HG02870 (cell line): ENCODE measurements around the gene SORL1.

ENCODE experiments used
- ATAC-seq: cut with Tn5 transposase; IDR thresholded peaks from one replicate; pipeline ENCODE4 v1.9.1; 2021; ENCODE audit warnings: mild to moderate bottlenecking, moderate library complexity; ENCODE audit not compliant: unreplicated experiment

SORL1 gene

DNA sequence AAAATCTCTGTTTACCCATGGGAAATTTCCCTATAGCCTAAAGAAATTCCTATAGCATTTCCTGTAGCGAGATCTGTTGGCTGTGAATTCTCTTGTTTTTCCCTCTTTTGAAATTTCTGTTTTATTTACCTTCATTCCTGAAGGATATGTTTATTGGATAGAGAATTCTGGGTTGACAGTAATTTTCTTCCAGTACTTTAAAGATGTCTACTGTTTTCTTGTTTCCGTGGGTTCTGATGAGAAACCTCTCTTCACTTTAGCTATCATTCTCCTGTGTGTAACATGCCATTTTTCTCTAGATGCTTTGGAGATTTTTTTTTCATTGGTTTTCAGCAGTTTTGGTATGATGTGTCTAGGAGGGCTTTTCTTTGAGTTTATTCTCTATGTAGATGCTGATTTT, 78.1 kb downstream of the SORL1 start:
- no peak for ATAC-seq

DNA sequence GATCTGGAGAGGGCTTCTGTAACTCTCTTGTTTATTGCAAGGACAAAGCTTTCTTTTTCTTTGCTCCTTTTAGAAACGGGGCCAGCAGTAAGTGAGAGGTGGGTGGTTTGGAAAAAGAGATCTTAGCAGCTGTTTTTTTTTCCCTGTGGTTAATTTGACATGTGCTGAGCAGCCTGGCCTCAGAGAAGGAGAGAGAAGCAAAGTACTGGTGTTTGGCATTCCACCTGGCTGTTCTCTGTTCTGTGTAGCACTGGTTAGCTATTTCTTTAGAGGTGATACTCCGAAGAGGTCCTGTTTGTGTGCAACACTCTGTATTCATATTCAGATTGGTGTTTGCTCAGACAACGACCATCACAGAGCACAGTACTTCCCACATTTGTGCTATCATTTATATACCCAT, 81.5 kb downstream of the SORL1 start:
- ATAC-seq = no peak

- ATAC-seq = no peak
Measured at GRCh38 chr11:121534131-121535093, 82.3 kb downstream of the SORL1 start.

DNA sequence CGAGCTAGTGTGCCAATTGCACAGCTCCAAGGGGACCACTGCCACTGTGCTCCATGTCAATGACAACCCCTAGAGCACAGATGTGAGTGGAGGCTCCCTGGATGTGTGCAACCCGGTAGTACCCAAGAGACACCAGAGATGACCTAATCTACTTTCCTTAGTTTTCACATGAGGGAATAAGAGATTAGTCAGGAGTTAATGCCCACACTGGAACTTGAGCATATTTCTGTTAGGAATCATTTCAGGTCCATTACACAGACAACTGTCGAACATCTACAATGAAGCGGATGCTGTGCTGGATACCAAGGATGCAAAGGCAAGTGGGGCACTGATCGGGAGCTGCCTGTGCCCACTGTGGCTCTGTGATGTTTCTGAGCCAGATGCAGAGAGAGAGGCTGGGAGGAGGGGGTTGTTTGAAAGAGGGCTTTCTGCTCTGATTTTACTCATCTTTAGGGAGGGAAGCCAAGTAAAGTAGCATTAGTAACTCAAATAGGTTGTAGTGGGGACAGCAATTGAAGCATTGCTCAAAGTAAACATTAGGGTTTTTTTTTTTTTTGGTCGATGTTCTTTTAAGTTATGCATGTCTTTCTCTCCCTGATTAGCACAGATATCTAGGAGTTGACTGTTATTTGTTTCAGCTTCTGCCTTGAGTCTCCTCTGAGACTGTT, 83.1 kb downstream of the SORL1 start:
- no peak for ATAC-seq

GRCh38 chr11:121536126-121536525, 84.0 kb downstream of the SORL1 start:
- ATAC-seq = no peak

DNA sequence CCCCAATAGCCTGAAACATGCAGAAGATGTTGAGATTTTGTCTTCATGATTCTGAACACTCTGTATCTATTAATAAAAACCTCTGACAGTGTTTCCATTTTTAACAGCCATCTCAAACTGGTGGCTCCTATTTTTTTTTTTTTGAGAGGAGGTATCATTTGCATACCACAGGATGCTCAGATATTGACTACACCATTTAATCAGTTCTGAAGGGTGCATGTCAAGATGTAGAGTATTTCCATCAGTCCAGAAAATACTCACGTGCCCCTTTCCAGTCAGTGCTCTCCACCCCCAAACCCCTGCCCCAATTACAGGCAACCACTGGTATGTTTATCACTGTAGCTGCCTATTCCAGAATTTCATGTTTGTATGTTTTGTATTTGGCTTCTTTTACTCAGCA, 85.9 kb downstream of the SORL1 start:
- peak; percentile 71 for ATAC-seq

GRCh38 chr11:121539000-121539399, 86.9 kb downstream of the SORL1 start:
- no peak for ATAC-seq

- ATAC-seq = no peak
Measured at GRCh38 chr11:121540627-121541026, 88.5 kb downstream of the SORL1 start.

DNA sequence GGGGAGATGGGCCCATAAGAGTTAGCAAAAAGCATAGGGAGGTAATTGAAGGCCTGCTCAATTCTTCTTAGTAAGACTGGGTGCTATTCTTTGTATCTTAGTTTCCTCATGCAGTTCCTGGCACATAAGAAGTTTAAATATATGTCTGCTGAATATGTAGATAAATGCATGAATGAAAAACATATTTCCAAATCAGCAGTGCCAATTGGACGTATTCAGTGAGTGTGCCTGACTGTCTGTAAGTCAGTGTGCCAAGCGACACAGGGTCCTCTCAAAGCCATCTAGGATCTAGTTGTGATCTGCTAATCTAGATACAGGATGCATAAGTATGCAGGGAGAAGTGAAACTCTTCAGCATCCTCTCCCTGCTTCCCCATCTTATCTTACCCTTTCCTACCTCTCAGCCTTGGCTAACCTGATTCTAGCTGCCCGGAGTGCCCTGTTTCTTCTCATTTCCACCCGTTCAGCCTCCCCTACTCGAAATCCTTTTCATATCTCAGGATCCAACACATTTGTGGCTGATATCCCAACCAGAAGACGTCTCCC, 91.8 kb downstream of the SORL1 start:
- ATAC-seq = no peak

- ATAC-seq = no peak
Measured at GRCh38 chr11:121544956-121545355, 92.8 kb downstream of the SORL1 start.

DNA sequence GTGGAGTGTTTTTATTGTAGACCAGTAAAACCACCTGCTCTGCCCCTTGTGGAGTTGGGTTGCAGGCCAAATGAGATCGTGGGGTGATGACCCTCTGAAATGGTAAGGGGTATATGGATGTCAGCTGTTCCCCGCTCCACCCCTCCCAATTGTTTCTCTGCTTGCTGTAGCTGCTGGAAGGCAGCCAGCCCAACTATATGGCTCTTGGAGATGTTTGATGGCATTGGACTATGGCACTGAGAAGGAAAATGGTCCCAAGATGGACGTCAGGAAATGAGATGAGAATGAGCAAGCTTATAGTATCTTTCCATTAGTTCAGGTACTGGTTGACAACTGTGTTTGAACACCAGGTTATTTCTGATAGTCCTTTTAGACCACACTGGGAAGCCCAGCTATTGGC, 95.5 kb downstream of the SORL1 start:
- no peak for ATAC-seq

- ATAC-seq = no peak
Measured at GRCh38 chr11:121550247-121551030, 98.3 kb downstream of the SORL1 start.

DNA sequence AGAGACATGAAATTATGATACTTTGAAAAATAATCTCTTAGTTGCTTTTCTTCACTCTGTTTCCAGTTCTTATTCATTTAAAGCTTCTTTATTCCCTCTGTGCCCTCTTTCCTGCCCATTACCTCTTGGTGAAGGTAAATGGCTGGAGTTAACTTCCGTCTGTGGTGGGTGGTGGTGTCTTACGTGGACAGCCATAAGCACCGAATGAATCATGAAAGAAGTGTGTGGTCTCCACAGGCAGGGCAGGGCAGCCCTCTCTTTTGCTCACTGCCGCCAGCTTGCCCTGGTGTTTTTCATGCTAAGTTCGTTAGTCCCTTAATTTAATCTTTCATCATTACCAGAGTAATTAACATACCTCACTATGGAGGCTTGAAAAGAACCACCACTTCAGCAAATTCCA, 99.3 kb downstream of the SORL1 start:
- no peak for ATAC-seq

DNA sequence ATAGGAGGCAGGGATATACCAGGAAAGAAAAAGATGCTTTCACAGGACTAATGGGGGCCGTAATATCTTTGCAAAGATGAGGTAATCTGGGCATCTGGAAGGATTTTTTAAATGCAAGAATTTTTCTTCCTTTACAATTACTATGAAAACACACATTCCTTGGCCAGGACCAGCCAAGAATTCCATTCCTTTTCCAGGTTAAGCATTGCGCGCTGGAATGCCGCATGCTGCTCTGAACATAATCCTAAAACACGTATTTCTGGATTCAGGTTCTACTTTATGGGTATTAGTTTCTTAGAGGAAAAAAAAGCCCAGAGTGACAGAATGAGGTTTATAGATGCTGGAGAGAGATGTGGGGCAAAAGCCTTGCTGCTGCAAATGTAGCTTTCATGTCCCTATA, 100.0 kb downstream of the SORL1 start:
- no peak for ATAC-seq

DNA sequence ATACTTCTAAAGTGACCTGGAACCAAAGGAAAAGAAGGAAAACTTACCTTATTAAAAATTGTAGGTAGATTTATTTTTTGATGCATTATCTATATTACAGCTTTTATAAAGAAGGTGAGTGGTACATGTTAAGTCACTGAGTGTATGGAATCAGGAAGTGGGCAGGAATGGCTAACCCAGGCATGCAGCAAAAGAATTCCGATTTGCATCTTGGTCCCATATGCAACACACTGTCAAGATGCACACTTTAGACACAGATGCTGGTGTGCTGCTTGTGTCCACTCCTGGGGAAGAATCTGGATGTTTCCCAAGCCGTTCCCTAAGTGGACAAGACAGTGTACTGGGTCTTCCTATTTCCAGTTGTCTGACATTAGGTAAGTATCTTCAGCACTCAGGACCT, 100.5 kb downstream of the SORL1 start:
- no peak for ATAC-seq

GRCh38 chr11:121553389-121553788, 101.3 kb downstream of the SORL1 start:
- ATAC-seq = no peak

- ATAC-seq = no peak
Measured at GRCh38 chr11:121553806-121554205, 101.7 kb downstream of the SORL1 start.

GRCh38 chr11:121554552-121554951, 102.4 kb downstream of the SORL1 start:
- no peak for ATAC-seq

GRCh38 chr11:121555121-121555520, 103.0 kb downstream of the SORL1 start:
- ATAC-seq = no peak

DNA sequence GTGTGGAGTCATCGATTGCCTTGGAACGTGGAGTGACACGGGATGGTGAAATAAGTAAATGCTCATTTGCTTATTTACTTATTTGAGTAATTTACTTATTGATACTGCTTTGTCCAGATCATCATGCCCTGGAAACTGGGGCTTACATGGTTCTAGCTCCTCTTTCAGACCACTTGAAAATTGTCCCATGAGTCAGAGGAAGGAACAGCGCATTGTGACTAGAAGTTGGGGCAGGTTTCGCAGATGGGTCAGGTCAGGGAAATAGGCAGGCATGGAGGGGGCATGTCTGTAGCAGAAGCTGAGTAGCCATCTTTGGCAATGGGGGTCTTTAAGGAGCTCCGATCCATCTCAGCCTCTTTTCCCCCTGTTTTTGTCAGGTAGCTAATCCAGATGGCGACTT, 104.8 kb downstream of the SORL1 start:
- ATAC-seq = no peak

GRCh38 chr11:121557348-121557747, 105.2 kb downstream of the SORL1 start:
- ATAC-seq = peak; percentile 85
